Left ventricle myocardium superior (tissue), 1 donor: Measurements from ENCODE around the gene ATG10. TPM values are rescaled to one million over a fixed set of nuclear protein-coding genes. Genes with fewer than 3 reads are reported as not detected.
"Not testable (repeated sequence)": the region's sequence is repeated elsewhere in the genome, so short reads cannot be mapped to it uniquely, and the experiment has no call there.

ENCODE experiments used
- ATAC-seq: fragments of 200-7000 bp; cut with Tn5 transposase; one replicate; pipeline ENCODE4 v1.9.1; 2020; ENCODE audit warnings: mild to moderate bottlenecking, moderate library complexity
- DNase-seq: peaks from one replicate; pipeline ENCODE4 v3.0.0-alpha.2; 2020
- intact Hi-C: fragments of 100-400 bp; cut with micrococcal nuclease; formaldehyde crosslinking; loops from one replicate; pipeline ENCODE4 v1.11.0; 2022
- total RNA-seq: library from RNA; stranded (reverse); fragmentation: NEBNext Ultra II Directional; extraction: Animal tissue kit (Norgen Biotek cat#: 25700); gene quantifications from one replicate; pipeline ENCODE4 v1.2.1, GENCODE V29; 2021
- donor health status: DM: no; HTN: yes; CAD: no; lungs with severe emphysema.

Gene ATG10
- total RNA-seq, 1 donor from 2014 or later: 4.3 TPM

DNA sequence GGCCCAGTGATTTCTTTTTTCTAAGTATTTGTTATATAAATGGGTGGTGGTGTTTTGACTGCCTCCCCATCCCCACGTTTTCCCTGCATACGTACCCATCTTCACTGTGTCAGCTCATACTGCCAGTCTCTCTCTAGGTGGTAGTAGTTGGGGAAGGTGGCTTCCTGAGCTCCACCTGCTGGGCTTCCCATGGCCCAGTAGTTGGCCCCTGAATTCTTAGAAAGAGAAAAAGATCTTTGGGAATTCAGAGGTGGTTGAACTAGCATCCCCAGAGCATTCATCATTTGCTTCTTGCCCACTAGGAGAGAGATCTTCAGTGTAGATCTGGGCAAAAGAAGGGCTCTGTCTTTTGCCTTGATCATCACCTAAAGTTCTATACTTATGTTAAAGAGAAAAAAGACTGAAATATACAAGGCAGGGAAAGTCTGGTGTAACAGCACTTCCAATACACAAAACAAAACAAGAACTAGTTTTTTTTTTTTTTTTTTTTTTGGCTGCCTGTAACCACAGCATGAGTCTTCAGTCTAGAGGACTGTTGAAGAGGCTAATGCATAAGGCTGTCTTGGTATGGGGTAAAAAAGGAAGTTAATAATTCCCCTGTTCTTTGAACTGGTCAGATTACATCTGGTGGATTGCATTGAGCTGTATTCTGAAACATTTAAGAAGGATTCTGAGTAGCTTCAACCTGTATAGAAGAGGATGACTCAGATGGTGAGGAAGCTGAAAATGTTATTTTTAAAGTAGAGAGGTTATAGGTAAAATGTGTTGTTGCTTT is 128.7 kb downstream of the ATG10 start:
- intact Hi-C loops: no loop called here
- ATAC-seq: no peak
- no peak for DNase-seq

DNA sequence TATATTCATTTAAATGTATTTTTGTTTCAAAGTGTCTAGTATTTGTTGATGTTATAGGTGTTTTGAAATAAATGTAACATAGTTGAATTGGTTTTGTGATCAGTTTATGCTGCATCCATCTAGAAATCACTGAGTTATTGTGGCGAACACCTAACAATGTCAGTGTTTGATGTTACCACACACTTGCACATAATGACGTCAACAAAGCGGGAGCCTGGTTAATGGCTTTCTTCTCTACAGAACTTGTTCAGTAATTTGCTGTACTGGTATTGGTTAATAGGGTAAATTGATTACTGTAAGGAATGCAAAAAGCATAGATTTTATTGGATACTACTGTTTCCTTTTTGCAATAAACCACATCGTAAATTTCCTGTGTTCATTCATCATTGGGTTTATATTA is 133.0 kb downstream of the ATG10 start:
- intact Hi-C loops: no loop called here

DNA sequence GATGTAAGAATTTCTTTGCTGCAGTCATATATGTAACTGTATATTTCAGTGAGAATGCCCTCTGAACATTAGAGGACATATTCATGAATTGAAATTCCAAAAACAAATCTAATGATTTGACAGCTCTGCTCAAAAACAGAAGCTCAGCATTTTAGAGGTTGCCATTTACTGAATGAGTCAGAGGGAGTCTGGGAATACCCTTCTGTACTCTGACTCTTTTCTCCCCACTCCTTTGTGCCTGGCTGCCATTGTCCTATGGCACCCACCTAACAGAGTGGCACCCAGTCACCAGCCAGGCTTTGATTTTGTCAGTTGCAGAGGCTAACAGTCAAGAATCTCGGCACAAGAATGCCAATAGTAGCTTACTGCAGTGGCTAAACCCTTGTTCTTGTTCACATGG is 133.6 kb downstream of the ATG10 start:
- intact Hi-C loops: no loop called here
- no peak for DNase-seq
- no peak for ATAC-seq

More for the DNA sequence above, 133.0 kb downstream of the ATG10 start:
- ATAC-seq: no peak
- no peak for DNase-seq

DNA sequence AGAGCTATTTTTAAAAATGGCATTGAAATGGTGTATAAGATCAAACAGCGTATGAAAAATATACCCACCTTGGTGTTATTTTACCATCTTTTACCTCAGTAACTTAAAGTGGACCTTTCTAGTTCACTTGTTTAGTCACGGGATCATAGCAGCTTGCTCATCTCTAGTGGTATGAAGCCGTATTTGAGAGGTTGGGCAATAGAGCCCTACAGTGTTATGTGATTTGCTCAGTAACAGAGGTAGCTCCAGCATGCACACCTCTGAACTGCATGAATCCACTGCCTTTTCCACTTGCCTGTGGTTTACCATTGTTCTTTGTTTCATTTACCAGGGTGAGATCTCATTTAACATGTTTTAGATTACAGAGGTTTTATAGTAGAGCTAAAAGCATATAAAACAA is 134.4 kb downstream of the ATG10 start:
- intact Hi-C loops: no loop called here
- peak; percentile 63 for ATAC-seq

DNA sequence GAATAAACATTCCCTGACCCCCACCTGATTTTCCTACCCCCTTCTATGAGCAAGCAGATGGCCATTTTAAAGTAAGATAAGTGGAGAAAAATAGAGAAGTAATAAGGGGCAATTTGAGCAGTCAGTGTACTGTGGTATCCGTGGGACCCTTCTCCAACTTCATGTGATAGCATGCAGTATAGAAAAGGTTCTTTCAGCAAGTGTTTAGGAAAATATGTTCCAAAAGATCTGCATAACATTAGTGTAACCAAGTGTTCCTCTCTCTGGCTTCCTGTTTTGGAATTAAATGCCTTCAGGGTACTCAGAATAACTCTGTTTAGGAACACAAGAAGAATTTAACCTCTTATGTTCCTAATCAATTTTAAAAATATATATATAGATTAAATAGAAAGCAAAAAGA is 134.9 kb downstream of the ATG10 start:
- DNase-seq (no peak), ATAC-seq (peak; percentile 33)
- intact Hi-C loops: no loop called here

More for the DNA sequence above, 134.4 kb downstream of the ATG10 start:
- DNase-seq: no peak

DNA sequence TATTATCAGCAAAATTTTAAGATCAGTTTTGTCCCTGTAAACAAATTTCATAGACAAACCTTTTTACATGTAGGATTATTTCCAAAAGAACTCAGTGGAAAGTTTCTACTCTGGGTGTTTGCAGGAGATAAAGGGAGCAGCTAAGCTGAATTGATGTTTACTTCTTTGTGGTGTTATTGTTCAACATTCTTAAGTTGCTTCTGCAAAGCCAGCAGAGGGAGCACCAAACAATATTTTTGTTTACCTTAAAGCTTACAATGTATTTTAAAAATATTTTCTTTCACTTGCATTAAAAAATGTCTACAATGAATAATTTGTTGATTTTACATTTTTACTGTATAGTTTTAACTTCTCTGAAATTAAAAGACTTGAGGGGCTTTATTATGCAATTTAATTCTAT is 135.4 kb downstream of the ATG10 start:
- DNase-seq: no peak
- peak; percentile 40 for ATAC-seq
- intact Hi-C loops: no loop called here

DNA sequence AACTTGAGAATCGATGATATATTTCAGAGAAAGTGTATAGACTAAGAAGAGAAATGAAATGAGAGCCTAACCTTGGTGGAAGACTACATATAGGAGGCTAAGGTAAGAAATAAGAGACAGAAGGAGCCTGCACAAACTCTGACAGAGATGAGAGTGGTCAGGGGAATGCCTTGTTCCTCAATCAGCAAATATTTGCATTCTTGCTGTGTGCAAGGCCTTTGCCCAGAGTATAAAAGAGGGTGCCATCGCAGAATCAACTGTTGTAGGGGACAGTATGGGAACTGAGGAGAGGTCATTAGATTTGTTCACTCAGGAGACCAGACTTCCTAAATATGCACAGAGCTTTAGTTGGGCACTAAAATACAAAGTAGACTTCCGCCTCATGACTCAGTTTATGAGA is 137.2 kb downstream of the ATG10 start:
- DNase-seq: no peak
- intact Hi-C loops: no loop called here
- no peak for ATAC-seq

DNA sequence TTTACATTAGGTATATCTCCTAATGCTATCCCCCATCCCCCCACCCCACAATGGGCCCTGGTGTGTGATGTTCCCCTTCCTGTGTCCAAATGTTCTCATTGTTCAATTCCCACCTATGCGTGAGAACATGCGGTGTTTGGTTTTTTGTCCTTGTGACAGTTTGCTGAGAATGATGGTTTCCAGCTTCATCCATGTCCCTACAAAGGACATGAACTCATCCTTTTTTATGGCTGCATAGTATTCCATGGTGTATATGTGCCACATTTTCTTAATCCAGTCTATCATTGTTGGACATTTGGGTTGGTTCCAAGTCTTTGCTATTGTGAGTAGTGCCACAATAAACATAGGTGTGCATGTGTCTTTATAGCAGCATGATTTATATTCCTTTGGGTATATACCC is 138.1 kb downstream of the ATG10 start:
- ATAC-seq, DNase-seq, intact Hi-C loops: not testable (repeated sequence)

DNA sequence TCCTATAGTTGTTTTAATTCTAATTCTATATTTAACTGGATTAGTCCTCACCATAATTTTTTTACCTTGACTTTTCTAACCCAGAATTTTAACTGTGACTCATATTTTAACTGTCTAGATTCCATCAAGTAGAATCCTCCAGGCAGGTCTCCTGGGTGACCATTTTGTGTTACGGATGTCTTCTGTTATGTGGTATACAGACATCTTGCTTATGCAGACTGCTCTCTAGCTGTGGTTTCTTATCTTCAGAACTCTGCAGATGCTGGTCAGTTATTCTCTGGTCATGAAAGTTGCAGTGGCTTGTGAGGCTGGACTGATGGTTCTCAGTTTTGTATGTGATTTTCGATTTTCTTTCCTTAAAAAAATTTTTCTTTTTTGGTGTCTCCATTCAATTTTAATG is 139.4 kb downstream of the ATG10 start:
- intact Hi-C loops: no loop called here
- no peak for ATAC-seq
- no peak for DNase-seq

DNA sequence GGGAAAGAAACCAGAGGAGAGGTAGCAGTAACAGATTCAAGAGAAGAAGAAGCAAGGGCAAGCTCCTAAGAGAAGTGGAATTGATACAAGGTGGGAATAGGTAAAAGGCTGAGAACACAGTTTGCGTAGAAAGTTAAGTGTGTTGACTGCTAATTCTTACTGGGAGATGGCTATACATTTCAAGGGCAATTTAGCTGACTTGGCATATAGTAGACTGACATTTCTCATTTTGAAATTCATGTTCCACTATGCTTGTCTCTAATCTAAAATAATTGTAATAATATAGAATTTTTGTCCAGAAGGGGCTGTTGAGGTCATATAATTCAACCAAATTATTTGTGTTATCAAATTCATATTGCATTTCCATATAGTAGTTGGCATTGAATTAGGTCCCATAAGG is 144.0 kb downstream of the ATG10 start:
- ATAC-seq (no peak), DNase-seq (no peak)
- intact Hi-C loops: no loop called here

DNA sequence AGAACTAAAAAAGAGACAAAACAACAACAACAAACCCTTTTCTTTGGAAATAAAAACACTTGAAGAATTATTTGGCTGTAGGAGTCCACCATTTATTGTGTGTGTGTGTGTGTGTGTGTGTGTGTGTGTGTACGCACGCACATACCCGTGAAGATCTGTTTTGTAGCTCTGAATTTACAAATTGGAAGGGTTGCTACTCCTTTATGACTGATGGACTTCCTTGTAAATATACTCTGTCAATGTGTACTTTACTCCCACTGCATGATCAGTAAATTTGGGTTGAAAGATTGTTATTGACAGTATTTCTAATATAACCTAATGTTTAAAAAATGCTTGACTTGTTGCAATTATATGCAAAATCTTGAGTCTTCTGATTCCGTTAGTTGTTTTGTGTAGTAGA is 148.1 kb downstream of the ATG10 start:
- DNase-seq (no peak), ATAC-seq (no peak)
- intact Hi-C loops: no loop called here

DNA sequence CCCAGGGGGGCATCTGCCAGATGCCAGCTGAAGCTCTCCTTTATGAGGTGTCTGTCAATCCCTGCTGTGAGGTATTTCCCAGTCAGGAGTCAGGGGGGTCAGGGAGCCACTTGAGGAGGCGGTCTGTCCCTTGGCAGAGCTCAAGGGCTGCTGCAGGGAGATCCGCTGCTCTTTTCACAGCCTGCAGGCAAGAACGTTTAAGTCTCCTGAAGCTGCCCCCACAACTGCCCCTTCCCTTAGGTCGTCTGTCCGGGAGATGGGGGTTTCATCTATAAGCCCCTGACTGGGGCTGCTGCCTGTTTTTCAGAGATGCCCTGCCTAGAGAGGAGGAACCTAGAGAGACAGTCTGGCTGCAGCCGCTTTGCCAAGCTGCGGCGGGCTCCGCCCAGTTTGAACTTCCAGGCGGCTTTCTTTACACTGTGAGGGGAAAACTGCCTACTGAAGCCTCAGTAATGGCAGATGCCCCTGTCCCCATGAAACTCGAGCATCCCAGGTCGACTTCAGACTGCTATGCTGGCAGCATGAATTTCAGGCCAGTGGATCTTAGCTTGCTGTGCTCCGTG is 158.0 kb downstream of the ATG10 start:
- intact Hi-C loops: no loop called here
- ATAC-seq: no peak
- DNase-seq: no peak

DNA sequence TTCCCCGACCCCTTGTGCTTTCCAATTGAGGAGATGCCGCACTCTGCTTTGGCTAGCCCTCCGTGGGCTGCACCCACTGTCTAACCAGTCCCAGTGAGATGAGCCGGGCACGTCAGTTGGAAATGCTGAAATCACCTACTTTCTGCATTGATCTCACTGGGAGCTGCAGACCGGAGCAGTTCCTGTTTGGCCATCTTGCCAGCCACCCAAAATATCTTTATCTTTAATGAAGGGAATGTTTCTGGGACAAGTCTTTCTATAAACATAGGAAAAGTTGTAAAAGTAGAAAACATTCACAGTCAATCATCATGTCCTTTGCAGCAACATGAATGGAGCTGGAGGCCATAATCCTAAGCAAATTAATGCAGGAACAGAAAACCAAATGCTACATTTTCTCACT is 158.8 kb downstream of the ATG10 start:
- no peak for DNase-seq
- no peak for ATAC-seq
- intact Hi-C loops: no loop called here

DNA sequence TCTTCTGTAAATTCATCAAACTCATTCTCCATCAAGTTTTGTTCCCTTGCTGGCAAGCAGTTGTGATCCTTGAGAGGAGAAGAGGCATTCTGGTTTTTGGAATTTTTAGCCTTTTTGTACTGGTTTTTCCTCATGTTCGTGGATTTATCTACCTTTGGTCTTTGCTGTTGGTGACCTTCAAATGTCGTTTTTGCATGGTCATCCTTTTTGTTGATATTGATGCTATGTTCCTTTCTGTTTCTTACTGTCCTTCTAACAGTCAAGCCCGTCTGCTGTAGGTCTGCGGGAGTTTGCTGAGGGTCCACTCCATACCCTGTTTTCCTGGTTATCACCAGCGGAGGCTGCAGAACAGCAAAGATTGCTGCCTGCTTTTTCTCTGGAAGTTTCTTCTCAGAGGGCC is 165.4 kb downstream of the ATG10 start:
- ATAC-seq (no peak), DNase-seq (no peak)
- intact Hi-C loops: no loop called here

DNA sequence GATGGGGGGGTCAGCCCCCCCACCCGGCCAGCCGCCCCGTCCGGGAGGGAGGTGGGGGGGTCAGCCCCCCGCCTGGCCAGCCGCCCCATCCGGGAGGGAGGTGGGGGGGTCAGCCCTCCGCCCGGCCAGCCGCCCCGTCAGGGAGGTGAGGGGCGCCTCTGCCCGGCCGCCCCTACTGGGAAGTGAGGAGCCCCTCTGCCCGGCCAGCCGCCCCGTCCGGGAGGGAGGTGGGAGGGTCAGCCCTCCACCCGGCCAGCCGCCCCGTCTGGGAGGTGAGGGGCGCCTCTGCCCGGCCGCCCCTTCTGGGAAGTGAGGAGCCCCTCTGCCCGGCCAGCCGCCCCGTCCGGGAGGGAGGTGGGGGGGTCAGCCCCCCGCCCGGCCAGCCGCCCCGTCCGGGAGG is 168.0 kb downstream of the ATG10 start:
- intact Hi-C loops, ATAC-seq, DNase-seq: not testable (repeated sequence)

DNA sequence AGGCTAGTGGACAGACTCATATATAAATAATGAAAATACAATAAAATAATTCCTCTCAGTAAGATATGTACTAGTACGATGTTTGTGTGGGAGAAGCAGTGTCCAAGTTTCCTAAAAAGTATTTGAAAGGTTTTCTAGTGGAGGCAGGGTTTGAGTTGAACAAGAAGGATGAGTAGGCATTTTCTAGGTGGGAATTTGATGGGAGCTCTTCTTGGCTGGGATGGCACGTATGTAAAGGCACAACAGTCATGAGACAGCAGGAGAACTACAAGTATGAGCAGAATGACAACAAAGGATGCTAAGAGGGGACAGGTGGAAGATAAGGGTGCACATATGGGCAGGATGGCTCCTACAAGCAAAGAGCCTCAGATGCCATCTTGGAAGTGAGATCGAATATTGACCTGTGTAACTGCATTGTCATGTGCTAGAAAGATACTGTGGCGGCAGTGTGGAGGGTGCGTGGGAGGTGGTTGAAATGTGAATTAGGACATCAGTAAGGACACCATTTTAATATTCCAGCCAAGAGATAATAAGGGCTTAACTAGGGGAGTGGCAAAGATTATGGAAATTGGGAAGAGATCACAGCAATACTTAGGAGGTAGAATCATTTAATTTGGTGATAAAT is 170.5 kb downstream of the ATG10 start:
- intact Hi-C loops: no loop called here
- no peak for DNase-seq
- no peak for ATAC-seq

DNA sequence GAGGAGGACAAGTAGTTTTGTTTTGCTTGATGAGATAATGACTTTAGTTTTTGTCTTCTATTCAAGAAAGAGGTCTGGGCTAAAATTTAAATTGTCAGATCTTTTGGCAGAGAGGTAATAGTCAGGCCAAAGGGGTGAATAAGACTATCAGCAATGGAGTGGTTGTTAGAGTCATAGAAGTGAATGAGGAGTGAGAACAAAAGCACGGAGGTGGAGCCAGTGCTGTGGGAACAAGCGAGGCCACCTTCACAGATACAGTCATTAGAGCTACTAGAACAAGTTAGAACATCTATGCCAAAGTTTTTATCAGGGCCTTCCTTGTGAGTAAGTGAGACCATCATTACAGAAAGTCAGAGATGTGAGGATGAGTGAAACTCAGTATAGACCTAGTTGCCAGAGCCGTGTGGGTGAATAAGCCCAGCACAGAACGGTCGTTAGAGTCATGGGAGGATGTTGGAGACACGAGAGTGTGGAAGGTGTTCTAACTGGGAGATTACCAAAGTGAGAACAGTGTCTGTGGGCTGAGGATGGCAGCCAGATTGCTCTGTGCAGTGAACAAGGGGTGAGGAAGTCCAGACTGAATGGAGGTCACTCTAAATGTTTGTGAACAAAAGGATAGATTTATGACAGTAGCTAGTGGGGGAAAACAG is 171.2 kb downstream of the ATG10 start:
- DNase-seq: no peak
- no peak for ATAC-seq
- intact Hi-C loops: no loop called here

DNA sequence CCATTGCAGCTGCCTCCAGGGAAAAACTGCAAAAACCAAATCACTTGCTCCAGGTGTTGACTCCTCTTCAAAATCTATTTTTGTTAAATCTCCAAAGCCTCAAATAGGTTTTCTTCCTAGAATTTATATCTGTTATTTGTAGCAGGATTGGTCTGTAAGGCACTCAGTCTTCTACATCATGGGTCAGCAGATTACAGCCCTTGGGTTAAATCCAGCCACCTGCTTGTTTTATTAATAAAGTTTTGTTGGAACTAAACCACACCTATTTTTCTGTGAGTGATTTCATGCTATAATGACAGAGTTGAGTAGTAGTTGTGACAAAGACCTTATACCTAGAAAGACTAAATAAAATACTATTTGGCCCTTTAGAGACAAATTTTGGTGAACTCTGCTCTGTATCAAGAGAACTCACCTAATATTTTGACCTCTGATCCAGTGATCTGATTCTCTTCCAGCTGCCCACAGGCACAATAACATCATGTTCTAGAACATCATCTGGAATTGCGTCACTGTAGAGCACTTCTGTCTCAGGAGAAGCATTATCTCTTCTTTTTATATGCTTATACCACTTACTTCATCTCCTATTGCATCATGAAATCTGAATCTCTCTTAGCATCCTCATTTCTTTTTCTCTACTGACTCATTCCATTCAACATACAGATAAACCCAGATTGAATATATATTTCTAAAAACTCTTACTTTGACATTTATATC is 176.2 kb downstream of the ATG10 start:
- intact Hi-C loops: no loop called here
- no peak for DNase-seq
- peak; percentile 89 for ATAC-seq

DNA sequence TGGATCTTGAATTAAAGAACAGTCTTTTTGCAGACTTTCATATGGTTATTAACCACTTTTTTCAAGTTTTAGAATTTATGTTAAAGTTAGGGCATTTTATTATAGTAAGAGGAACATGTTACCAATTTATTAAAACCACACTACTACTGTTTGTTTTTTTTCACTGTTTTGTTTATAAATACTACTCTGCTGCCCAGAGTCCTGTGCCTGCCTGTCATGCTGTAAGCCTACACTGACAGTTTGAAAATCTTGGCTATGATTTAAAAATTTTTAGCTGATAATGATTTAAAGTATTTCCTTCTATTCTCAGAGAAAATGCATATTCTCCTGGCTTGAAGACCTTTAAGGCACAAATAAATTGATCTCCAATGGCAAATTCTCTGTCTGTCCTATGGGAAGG is 177.6 kb downstream of the ATG10 start:
- intact Hi-C loops: no loop called here
- ATAC-seq (no peak), DNase-seq (no peak)

DNA sequence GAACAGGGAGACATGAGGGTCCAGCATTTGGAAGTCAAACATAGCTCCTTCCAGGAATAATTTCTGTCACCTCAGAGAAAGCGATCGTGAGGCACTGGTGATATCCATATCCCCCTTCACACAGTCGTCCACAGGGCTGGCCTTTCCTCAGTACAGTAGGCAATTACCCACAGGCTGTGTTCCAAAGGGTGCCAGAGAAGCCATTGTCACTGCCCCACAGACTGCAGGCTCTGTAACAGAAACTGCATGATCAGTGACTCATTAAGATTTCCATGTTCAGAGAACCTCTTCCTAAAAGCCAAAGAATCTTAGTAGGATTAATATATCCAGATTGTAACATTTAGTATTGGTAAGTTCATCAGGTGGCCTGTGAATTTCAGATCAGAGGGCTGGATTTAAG is 178.7 kb downstream of the ATG10 start:
- intact Hi-C loops: no loop called here
- DNase-seq: no peak
- ATAC-seq: peak; percentile 55
